GM19372 (cell line): ENCODE data around the gene CNGA2.

Source experiments
- ATAC-seq: cut with Tn5 transposase; IDR thresholded peaks from one replicate; pipeline ENCODE4 v1.9.1; 2021; ENCODE audit warnings: mild to moderate bottlenecking, low read depth, moderate library complexity; ENCODE audit not compliant: unreplicated experiment

The CNGA2 gene

DNA sequence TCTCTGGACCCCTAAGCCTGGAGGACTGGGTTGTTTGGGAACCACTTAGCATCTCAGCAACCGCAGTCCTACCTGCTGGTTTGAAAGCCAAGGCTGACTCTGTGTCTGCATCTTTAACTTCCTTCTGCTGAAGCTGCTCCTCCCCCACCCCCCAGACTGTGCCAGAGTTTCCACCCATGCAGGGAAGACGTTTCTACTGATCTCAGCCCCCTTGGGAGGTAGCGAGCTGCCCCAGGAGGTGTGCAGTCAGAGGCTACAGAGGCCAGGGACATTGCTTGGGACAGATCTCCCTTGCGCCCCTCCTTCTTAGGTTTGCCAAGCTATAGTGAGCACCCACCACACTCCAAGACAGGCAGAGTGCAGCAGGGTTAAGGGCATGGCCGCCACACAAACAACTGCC is 23.4 kb upstream of the CNGA2 start:
- no peak for ATAC-seq

DNA sequence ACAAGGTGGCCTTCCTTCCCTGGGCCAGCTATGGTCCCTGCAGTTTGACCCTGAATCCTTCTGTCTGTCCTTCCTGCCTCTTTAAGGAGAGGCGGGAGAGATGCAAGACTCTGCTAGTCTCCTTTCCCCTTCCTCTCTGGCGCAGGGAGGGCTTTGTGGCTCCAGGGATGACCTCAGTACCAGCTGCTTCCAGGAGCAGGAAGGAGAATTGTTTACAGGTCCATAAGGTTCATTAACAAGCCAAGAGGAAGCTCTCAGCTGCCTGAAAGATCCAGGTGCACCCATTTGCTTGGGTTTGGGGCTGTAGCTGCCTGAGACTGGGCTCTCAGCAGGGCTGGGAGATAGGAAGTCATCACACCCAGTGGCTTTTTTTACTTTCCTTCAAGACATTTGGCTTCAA is 22.8 kb upstream of the CNGA2 start:
- ATAC-seq: no peak

DNA sequence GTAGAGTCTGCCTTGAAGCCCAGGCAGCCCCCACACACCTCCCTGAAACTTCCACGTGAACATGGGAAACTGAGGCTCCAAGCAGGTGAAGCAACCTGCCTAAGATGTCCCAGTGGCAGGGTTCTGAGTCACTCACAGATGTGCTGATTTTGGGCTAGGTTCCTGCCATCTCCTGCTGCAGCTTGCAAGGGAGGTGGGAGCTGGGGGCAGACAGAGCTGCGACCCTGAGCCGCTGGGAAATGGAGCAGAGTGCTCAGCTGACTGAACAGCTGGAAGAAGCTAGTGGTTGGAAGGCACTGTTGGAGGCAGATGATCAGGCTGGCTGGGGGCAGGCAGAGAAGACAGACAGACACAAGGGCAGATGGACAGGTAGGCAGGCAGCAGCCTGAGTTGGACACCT is 22.3 kb upstream of the CNGA2 start:
- ATAC-seq: no peak

DNA sequence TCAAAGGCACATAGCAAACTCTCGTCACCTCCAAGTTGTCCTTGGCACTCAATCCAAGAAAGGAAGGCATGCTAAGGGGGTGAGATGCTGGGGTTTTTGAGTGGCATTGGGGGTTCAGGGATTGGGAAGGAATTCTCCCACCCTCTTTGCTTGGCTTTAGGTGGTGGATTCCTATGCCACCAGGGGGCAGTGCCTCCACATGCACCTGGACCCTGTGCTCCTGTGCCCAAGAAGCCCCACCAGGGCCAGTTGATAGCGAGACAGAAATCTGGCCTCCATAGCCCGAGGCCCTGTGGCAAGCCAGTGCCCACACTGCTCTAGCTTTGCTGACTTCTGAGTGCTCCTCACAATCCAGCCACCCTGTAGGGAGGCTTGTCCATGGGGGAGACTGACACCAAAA is 20.7 kb upstream of the CNGA2 start:
- no peak for ATAC-seq

DNA sequence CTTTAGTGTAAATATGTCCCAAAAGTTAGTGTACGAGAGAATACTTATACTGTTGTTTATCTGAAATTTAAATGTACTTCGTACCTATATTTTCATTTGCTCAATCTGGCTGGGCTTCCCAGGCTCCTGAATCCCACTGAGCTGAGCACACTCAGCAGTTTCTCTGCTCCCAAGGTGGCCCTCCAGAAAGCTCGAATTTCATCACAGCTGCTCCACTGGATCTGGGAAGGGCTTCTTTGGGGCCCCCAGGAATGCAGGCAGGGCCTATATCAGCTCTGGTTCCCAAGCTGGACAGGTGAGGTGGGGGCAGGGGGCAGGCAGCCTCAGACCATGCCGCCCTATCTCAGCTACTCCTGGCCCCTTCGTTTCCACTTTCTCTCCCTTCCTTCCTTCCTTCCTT is 20.2 kb upstream of the CNGA2 start:
- ATAC-seq: no peak

DNA sequence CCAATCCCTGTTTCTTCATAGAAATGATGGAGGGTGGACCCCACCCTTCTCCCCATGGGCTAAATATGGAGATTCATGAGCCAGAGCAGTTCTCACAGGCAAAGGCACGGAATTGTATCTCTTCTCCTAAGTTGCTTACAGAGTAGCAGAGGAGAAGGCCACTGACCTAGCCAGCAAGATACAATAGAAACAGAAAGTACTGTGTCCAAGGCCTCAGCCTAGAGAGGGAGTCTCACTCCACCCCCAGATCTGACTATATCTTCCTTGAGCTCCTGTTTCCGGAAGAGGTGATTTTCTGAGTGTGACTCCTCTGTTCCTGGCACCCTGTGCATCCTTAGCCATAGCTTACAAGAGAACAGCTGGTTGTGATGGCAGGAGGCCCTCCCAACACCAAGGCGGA is 18.8 kb upstream of the CNGA2 start, which contains the start of gene FATE1:
Gene FATE1 (plus strand): TSS at position 284 of the 400 bp plus-strand sequence. CDS start 85 bp downstream, at position 369.
- ATAC-seq: no peak

DNA sequence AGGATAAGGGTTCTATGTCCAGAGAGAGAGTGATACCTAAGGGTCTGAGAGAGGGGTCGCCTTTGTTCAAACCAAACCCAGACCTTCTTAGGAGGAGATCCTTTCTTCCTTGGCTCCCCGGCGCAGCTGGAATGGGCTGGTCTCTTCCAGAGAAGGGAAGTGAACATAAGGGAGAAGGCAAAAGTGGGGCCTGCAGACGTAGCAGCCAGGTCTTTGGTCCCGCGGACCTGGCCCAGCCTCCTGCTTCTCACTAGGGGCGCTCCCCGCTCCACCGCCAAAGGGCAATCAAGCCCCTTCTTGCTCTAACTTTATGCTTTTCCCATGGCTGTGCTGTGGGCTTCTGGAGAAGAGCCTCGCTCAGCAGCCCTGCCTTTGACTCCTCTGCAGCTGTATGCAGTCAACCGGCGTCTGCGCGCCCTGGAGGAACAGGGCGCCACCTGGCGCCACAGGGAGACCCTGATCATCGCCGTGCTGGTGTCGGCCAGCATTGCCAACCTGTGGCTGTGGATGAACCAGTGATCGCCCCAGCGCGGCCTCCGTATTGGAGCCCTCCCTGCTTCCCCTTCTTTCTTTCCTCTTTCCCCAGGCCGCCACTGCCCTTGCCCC is 12.2 kb upstream of the CNGA2 start:
- ATAC-seq: peak; percentile 54

DNA sequence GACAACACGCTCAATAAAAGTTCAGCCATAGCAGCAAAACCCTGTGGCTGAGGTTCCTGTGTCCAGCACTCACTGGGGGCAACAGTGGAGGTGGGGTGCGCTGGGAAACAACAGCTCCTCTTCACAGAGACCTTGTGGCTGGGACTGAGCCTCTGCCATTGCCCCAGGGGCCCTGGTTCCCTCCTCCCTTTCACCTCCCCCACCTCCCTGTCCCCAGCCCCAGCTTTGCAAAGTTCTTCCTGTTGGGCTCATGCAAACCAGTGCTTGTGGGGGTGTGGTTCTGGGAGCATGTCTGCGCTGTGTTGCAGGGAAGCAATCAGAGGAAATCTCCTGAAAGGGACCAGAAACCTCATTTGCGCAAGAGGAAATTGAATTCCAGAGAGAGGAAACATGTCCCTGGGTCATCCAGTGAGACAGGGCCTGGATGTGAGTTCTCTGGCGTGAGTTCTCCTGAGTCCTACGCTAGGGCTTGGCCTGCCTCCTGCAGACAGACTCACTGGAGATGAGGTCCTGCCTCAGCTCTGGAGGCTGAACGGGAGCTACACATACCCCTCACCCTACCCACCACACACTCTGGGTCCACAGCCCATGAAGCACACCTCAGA is 11.3 kb upstream of the CNGA2 start:
- no peak for ATAC-seq

DNA sequence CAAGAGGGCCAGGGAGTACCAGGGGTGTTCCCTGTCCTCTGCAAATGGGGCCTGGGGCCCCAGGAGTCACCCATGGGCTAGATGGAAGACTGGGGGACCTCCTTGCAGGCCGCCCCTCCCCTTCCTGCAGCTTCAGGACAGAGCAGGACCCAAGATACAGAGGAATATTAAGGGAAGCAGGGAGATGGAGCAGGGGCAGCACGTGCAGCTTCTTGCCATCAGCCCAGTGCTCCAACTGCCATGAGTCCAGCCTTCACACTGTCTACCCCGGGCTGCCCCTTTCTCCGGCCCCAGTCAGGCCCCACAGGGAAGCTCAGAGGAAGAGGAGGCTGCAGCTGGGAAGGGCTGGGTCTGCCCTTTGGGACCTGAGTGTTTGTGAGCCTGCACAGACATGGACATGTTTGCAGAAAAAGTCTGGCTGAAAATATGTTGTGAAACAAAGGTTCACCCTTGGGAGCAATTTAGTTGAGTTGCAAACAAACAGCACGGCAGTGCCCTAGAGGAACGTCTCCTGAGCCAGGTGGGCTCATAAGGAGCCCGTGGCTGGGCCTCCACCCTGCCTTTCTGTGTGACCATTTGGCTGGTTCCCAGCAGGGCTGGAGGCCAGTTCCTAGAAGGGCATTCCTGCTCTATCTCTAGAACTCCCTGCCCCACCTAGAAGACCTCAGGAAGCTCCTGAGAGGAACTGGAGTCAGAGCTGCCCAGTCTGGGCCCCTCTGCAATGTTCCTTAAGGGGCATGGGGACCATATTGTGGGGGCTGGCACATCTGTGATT is 9.8 kb upstream of the CNGA2 start:
- ATAC-seq: no peak

DNA sequence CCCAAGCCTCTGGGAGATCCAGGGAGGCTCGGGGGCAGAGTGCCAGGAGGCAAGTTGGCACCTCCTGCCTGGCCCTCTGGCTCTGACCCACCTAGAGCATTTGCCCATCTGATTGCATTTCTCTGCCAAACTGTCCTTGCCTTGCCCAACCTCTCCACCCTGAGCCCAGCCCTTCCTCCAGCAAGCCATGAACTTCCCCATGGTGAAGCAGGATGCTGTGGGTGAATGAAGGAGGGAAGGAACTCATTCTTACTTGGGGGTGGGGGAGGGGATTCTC is 9.3 kb upstream of the CNGA2 start:
- ATAC-seq: no peak

DNA sequence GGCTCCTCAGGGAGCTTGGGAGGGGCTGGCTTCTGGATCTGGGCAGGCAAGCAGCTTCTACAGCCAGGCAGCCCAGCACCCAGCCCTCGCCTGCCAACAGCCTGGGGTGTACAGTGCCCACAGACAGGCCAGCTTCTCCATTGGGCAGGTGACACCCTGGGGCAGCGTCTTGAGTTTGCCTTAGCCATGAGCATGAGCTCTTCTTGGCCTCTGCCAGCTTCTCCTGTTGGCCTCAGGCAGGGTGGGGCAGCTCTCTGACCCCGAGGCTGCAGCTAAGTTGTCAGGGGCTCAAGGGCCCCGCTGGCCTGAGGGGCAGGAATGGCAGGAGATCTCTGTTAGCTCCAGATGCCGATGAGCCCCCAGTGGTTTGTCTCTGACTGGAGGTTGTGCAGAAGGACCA is 7.8 kb upstream of the CNGA2 start:
- ATAC-seq: no peak

DNA sequence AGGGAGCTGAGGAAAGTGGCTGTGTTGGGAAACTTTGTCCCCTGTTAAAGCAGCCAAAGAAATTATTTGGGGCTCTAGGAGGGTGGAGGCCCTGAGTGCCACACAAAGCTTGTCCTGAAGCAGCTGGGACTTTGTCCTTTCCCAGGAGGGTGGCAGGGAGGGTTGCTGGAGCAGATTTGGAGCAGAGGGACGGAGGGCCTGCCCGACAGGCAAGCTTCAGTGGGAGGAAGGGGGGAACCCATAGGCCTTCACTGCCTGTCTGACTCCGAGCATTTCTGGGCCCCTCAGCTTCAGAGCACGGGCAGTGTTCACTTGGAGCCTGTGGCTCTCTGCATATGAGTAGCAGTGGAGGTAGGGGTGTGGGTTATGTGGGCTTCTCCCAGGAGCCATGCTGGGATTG is 7.2 kb upstream of the CNGA2 start:
- ATAC-seq: no peak

DNA sequence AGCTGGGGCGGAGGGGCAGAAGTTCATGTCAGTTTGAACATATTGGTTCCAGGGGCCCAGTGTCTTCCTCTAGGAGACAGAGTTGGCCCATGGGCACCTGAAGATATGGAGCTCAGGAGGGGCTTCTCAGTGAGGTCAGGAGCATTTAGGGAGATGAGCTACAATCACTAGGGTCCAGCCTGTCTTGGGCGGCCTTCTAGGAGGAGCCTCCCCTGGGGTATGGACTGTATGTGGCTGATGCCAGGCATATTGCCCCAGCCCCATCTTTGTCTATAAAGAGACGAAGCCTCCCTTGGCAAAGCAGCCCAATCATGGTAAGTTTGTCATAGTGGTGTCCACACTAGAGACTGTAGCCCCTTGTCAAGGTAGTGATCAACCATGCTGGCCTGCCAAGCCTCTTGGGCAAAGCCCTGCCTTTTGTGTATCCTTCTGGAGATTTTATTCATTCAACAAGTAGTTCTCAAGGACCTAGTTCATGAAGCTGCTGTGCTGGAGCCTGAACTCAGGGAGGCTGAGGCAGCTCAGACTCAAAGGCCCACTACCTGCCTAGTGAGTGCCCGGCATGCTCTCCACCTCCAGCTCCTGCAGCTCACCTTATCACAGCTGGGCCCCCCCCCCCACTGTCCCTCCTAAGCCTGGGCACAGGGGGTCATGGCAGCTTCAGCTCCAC is 5.4 kb upstream of the CNGA2 start:
- ATAC-seq: no peak

DNA sequence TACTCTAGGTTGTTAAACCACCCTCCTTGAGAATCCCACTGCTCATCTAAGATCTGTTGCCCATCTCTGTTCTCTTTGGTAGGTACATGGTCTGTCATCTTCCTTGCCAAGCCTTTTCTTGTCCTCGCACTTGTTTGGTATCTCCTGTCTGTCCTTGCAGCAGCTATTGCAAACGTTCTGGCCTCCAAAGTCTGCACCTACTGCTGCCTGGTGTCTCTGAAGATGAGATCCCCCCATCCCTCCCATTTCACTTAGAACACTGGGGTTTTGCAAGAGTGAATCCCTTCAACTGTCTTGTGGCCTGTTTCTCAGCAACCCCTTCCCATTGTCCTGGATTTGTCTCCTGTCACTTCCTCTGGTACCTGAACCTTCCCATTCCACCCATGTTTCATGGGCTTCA is 673 bp downstream of the CNGA2 start:
- ATAC-seq: no peak

DNA sequence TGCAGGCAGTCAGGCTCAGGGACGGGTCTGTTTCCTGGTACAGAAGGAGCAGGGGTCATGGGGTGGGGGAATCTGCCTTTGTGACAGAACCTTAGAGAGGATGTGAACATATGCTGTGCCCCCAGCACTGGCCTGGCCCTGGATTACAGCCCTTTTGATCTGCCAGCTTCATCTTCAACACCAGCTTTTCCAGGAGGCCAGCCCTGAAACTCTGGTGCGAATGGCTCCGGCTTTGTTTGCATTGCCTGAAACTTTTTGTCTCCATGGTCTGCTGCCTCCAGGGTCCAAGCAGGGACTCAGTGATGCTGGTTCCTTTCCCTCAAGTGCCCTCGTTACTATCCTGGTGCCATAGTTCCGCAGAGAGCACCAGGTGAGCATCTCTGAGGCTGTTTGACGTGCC is 2.1 kb downstream of the CNGA2 start:
- no peak for ATAC-seq

DNA sequence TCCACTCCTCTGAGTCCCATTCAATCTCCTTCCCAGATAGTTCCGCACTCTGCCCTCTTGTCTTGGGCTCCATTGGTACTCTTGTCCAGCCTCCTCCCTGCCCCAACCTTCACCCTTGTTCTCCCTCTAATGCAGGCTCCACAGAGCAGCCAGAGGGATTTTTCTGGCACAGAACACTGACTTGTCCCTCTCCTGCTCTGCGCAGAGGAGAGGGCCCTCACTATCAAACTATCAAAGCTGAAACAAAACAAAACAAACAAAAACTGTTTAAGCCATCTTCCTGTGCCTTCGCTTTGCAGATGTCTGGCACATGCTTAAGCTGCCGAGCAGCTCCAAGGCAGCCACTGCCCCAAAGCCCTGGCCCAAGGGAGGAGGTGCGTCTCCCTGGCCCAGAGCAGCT is 2.9 kb downstream of the CNGA2 start:
- ATAC-seq: no peak

DNA sequence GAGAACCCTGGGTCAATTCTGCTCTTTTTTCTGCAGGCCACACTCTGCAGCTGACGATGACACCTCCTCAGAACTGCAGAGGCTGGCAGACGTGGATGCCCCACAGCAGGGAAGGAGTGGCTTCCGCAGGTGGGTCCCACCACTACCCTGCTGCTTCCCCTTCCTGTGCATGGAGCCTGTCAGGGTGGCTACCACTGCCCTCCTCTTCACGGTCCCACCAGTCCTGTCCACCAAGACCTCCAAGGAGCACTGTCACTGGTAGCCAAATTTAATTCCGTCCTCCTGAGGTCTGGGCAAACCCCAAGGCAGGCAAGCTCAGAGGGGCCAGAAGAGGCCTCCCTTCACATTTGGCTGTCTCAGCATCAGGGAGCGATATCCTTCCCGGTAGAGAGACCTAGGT is 4.2 kb downstream of the CNGA2 start:
- ATAC-seq: no peak

DNA sequence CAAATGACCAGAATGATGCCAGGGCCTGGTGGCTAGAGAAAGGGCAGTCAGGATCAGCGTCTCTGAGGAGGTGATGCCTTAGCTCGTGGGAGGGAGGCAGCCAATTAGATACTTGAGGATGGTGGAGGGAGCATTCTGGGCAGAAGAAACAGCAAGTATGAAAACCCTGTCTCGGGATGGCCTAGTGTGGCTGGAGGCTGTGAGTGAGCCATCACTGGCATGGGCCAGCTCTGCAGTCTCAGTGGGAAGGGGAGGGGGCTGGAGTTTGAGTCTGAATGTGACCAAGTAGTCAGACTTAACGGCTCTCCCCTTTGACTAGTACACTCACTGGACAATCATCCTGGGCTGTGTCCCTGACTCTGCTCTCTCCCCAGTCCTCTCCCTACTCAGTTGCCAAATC is 7.1 kb downstream of the CNGA2 start:
- ATAC-seq: no peak

DNA sequence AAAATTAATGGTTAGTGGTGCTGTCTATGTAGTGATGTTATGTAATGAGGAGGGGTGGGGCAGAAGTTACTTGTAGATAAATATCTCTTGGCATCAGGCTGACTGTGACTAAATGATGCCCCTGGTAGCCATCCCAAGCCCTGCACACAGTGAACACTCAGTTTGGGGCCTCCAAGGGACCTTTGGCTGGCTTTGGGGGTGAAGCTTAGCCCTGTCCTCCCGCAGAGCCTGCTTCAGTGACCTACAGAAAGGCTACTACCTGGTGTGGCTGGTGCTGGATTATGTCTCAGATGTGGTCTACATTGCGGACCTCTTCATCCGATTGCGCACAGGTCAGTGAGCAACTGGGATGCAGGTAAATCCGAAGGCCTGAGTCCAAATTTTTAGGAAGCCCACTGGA is 7.8 kb downstream of the CNGA2 start:
- no peak for ATAC-seq

DNA sequence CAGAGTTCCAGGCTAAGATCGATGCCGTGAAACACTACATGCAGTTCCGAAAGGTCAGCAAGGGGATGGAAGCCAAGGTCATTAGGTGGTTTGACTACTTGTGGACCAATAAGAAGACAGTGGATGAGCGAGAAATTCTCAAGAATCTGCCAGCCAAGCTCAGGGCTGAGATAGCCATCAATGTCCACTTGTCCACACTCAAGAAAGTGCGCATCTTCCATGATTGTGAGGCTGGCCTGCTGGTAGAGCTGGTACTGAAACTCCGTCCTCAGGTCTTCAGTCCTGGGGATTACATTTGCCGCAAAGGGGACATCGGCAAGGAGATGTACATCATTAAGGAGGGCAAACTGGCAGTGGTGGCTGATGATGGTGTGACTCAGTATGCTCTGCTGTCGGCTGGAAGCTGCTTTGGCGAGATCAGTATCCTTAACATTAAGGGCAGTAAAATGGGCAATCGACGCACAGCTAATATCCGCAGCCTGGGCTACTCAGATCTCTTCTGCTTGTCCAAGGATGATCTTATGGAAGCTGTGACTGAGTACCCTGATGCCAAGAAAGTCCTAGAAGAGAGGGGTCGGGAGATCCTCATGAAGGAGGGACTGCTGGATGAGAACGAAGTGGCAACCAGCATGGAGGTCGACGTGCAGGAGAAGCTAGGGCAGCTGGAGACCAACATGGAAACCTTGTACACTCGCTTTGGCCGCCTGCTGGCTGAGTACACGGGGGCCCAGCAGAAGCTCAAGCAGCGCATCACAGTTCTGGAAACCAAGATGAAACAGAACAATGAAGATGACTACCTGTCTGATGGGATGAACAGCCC is 9.3 kb downstream of the CNGA2 start:
- no peak for ATAC-seq

DNA sequence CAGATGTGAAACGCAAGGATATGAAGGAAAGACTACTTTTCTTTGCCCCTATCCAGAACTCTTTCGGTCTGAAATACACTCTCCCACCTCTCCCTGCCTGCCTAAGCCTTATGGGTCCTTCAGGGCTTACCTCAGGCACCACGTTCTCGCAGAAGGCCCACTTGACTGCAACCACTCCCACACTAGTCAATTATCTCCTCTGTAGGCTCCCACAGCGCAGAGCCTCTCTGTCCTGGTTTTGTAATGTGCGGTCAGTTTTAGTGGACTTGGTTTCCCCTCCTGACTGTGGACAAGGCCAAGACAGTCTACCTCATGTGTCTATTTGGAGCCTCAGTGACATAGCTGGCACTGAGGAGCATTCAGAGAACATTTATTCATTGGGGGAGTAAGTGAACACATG is 11.1 kb downstream of the CNGA2 start:
- no peak for ATAC-seq
